ENCODE data around the gene SMIM10L1.

The SMIM10L1 gene

GRCh38 chr12:11158885-11159444 lies 12.0 kb upstream of the SMIM10L1 start:
- in situ Hi-C loops (cut with MboI; ENCODE audit: low sequenced_read_pairs, unreplicated experiment), result no loop called here
- TF ChIP-seq, protein P1, sequence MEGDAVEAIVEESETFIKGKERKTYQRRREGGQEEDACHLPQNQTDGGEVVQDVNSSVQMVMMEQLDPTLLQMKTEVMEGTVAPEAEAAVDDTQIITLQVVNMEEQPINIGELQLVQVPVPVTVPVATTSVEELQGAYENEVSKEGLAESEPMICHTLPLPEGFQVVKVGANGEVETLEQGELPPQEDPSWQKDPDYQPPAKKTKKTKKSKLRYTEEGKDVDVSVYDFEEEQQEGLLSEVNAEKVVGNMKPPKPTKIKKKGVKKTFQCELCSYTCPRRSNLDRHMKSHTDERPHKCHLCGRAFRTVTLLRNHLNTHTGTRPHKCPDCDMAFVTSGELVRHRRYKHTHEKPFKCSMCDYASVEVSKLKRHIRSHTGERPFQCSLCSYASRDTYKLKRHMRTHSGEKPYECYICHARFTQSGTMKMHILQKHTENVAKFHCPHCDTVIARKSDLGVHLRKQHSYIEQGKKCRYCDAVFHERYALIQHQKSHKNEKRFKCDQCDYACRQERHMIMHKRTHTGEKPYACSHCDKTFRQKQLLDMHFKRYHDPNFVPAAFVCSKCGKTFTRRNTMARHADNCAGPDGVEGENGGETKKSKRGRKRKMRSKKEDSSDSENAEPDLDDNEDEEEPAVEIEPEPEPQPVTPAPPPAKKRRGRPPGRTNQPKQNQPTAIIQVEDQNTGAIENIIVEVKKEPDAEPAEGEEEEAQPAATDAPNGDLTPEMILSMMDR (IDR thresholded peaks at IDR 0.05; ENCODE audit: borderline replicate concordance, control extremely low read depth, extremely low read depth, insufficient read depth, missing control alignments), result no peak
- DNase-seq (ENCODE audit: low spot score), result no peak

- DNase-seq (ENCODE audit: low spot score), result no peak
- in situ Hi-C loops (cut with MboI; ENCODE audit: low sequenced_read_pairs, unreplicated experiment), result no loop called here
- TF ChIP-seq, protein P1 (IDR thresholded peaks at IDR 0.05; ENCODE audit: borderline replicate concordance, control extremely low read depth, extremely low read depth, insufficient read depth, missing control alignments), result no peak
Observed at GRCh38 chr12:11162502-11162901, 8.5 kb upstream of the SMIM10L1 start.

DNA sequence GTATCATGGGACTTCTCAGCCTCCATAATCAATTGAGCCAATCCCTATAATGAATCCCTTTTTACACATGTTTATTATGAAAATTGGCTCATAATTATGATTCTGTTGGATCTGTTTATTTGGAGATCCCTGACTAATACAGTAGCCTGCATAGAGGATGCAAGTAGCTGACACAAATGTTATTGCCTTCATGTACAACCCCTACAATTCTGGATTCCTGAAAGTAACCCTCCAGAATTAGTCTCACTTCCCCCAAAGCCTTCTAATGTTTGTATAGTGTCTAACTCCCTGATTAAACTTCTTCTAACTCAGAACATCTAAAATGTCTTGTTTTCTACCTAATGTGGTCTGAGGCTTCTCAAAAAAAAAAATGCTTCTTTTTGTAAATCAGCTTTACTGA lies 6.6 kb upstream of the SMIM10L1 start:
- in situ Hi-C loops (cut with MboI; ENCODE audit: low sequenced_read_pairs, unreplicated experiment), result no loop called here
- TF ChIP-seq, protein P1 (IDR thresholded peaks at IDR 0.05; ENCODE audit: borderline replicate concordance, control extremely low read depth, extremely low read depth, insufficient read depth, missing control alignments), result no peak
- no peak for DNase-seq (ENCODE audit: low spot score)

GRCh38 chr12:11166300-11166699 lies 4.7 kb upstream of the SMIM10L1 start:
- no peak for DNase-seq (ENCODE audit: low spot score)
- in situ Hi-C loops (cut with MboI; ENCODE audit: low sequenced_read_pairs, unreplicated experiment), result no loop called here
- TF ChIP-seq, protein P1 (IDR thresholded peaks at IDR 0.05; ENCODE audit: borderline replicate concordance, control extremely low read depth, extremely low read depth, insufficient read depth, missing control alignments), result no peak

GRCh38 chr12:11170810-11171144 lies 217 bp upstream of the SMIM10L1 start:
- DNase-seq (ENCODE audit: low spot score), result no peak
- in situ Hi-C loops (cut with MboI; ENCODE audit: low sequenced_read_pairs, unreplicated experiment), result no loop called here
- TF ChIP-seq, protein P1 (IDR thresholded peaks at IDR 0.05; ENCODE audit: borderline replicate concordance, control extremely low read depth, extremely low read depth, insufficient read depth, missing control alignments), result no peak

GRCh38 chr12:11171969-11172675 lies 1.1 kb downstream of the SMIM10L1 start:
- DNase-seq (ENCODE audit: low spot score), result no peak
- in situ Hi-C loops (cut with MboI; ENCODE audit: low sequenced_read_pairs, unreplicated experiment), result no loop called here
- TF ChIP-seq, protein P1 (IDR thresholded peaks at IDR 0.05; ENCODE audit: borderline replicate concordance, control extremely low read depth, extremely low read depth, insufficient read depth, missing control alignments), result no peak
